ENCODE results near the gene ZDHHC1.

Gene ZDHHC1, protein sequence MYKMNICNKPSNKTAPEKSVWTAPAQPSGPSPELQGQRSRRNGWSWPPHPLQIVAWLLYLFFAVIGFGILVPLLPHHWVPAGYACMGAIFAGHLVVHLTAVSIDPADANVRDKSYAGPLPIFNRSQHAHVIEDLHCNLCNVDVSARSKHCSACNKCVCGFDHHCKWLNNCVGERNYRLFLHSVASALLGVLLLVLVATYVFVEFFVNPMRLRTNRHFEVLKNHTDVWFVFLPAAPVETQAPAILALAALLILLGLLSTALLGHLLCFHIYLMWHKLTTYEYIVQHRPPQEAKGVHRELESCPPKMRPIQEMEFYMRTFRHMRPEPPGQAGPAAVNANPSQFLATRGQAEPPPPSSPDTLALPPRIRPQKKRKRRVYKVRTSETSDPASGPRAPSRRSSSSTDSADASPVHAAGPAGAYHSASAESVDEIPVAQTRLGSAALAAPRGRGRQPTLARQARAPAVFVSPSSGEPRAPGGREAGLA

DNA sequence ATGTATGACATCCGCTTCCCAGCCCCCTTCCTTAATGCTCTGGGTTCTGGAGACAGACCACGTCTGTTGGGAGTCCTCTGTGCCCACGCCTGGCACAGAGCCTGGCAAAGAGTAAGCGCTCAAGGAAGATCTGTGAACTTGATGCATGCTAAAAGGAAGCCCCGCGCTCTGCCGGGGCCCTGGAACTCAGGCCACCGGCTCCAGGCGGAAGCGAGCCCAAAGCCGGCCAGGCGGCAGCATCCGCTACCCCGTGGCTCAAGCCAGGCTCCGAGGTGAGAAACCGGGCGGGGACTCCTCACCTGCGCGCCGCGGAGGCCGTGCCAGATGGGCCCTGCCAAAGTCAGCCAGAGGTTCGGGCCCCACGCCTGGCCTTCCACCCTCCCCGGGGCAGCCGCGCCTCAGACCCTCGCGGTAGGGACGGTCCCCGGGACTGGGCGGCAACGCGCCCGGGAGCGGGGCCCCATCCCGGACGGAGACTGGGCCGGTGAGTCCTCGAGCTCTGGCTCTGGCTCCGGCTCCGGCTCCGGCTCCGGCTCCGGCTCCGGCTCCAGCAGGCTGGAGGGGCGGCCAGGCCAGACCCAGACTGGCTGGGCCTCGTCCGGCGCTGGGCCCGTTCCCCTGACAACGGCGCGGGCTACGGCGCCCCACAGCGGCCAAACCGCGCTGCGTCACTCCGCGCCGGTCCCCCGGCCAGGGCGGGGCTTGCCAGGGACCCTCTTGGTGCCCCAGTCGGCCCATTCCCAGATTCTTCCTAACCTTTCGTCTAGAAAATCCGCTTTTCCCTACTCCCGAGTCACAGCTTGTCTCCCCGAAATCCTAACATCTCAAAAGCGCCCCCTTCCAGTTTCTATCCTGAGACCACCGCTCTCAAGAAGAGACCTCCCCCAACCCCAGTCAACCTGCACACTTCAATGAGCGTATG, at the start of gene ZDHHC1:
ZDHHC1 (minus strand) TSS at position 606 of the 922 bp plus-strand sequence. CDS start 8,702 bp downstream, outside the sequence.
- Histone ChIP-seq H3K4me1 (peaks cover 24% of the 10 kb centered on the region), H3K9me3 (ENCODE audit: control insufficient read depth, low read length) (no peaks in the 10 kb centered on the region), H3K27me3 (ENCODE audit: control insufficient read depth, insufficient read depth, low read length) (no peaks in the 10 kb centered on the region), H2AFZ (peak within 1 kb of the TSS; percentile 80), H3K79me2 (no peaks in the 10 kb centered on the region), H3K27ac (peak within 1 kb of the TSS; percentile 58), H3K9ac (peak within 1 kb of the TSS; percentile 40), H3K4me2 (ENCODE audit: low read length) (peak within 1 kb of the TSS; percentile 90), H3K4me3 (ENCODE audit: low read depth, low read length) (peak within 1 kb of the TSS; percentile 89), H3K36me3 (ENCODE audit: control insufficient read depth, insufficient read depth, low read length) (no peaks in the 10 kb centered on the region)
- TF ChIP-seq, protein P1, sequence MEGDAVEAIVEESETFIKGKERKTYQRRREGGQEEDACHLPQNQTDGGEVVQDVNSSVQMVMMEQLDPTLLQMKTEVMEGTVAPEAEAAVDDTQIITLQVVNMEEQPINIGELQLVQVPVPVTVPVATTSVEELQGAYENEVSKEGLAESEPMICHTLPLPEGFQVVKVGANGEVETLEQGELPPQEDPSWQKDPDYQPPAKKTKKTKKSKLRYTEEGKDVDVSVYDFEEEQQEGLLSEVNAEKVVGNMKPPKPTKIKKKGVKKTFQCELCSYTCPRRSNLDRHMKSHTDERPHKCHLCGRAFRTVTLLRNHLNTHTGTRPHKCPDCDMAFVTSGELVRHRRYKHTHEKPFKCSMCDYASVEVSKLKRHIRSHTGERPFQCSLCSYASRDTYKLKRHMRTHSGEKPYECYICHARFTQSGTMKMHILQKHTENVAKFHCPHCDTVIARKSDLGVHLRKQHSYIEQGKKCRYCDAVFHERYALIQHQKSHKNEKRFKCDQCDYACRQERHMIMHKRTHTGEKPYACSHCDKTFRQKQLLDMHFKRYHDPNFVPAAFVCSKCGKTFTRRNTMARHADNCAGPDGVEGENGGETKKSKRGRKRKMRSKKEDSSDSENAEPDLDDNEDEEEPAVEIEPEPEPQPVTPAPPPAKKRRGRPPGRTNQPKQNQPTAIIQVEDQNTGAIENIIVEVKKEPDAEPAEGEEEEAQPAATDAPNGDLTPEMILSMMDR (IDR thresholded peaks at IDR 0.05), result peak; percentile 61

DNA sequence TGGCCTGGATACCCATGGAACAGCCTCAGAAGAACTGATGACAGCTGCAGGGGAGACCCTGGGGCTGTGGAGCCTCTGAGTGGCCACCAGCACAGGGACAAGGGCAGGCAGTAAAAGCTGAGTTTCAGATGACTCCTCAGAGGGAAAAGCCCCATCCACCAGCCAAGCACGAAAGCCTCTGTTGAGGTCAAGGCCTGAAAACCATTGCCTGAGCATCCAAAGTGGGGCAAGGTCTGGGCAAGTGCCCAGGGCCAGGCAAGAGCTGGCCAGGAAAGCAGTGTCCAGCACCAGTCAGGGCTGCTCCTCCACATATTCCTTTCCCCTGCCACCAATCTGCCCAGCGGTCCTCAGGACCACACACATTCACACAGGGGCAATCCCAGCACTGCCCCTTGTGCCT, 48.3 kb upstream of the ZDHHC1 start:
- Histone ChIP-seq H3K4me3 (ENCODE audit: low read depth, low read length) (no peak overlapping the region), H3K36me3 (ENCODE audit: control insufficient read depth, insufficient read depth, low read length) (no peaks in the 10 kb centered on the region), H3K9ac (no peak overlapping the region)

DNA sequence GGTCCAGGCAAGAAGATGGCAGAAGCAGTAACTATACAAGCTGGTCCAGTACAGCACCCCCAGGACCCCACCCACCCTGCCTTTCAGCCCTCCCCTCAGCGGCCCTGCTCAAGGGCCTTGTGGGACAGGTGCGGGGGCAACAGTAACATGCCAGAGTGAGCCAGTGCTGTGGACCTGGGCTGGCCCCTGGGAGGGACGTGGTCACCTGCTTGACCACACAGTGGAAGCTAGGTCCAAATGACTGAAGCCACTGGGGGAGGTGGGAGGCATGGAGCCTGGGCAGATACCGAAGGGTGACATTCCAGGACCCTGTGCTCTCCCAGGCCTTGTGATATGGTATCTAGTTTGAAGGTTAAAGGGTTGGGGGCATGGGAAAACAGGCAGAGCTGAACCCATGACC, 47.4 kb upstream of the ZDHHC1 start:
- TF ChIP-seq, protein P1 (IDR thresholded peaks at IDR 0.05), result no peak
- Histone ChIP-seq H3K27ac (no peak overlapping the region), H3K27me3 (ENCODE audit: control insufficient read depth, insufficient read depth, low read length) (no peaks in the 10 kb centered on the region), H3K9ac (no peak overlapping the region), H3K9me3 (ENCODE audit: control insufficient read depth, low read length) (no peaks in the 10 kb centered on the region), H3K4me3 (ENCODE audit: low read depth, low read length) (no peak overlapping the region), H3K36me3 (ENCODE audit: control insufficient read depth, insufficient read depth, low read length) (no peaks in the 10 kb centered on the region), H3K4me1 (peaks cover 22% of the 10 kb centered on the region), H3K4me2 (ENCODE audit: low read length) (no peak overlapping the region), H2AFZ (no peak overlapping the region), H3K79me2 (peaks cover 83% of the 10 kb centered on the region)

More for the DNA sequence above, 48.3 kb upstream of the ZDHHC1 start:
- Histone ChIP-seq H3K27ac (no peak overlapping the region), H3K27me3 (ENCODE audit: control insufficient read depth, insufficient read depth, low read length) (no peaks in the 10 kb centered on the region), H2AFZ (no peak overlapping the region), H3K4me2 (ENCODE audit: low read length) (no peak overlapping the region), H3K4me1 (peaks cover 13% of the 10 kb centered on the region), H3K9me3 (ENCODE audit: control insufficient read depth, low read length) (no peaks in the 10 kb centered on the region), H3K79me2 (peaks cover 87% of the 10 kb centered on the region)
- TF ChIP-seq, protein P1 (IDR thresholded peaks at IDR 0.05), result no peak

DNA sequence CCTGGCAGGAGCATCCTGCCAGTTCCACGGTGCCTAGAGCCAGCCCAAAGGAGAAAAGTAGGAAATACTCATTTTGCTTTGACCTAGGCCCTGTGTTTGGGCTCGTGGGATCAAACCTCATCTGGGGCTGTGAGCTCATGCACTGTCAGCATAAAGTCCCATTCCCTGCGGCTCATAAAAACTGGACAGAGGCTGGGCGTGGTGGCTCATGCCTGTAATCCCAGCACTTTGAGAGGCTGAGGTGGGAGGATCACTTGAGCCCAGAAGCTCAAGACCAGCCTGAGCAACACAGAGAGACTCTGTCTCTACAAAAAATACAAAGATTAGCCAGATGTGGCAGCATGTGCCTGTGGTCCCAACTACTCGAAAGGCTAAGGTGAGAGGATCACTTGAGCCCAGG, 46.8 kb upstream of the ZDHHC1 start:
- Histone ChIP-seq H3K36me3 (ENCODE audit: control insufficient read depth, insufficient read depth, low read length) (no peaks in the 10 kb centered on the region), H3K27me3 (ENCODE audit: control insufficient read depth, insufficient read depth, low read length) (no peaks in the 10 kb centered on the region), H3K79me2 (peaks cover 80% of the 10 kb centered on the region), H3K9ac (no peak overlapping the region), H3K9me3 (ENCODE audit: control insufficient read depth, low read length) (no peaks in the 10 kb centered on the region), H3K4me3 (ENCODE audit: low read depth, low read length) (no peak overlapping the region), H3K27ac (no peak overlapping the region), H3K4me2 (ENCODE audit: low read length) (no peak overlapping the region), H2AFZ (no peak overlapping the region), H3K4me1 (peaks cover 28% of the 10 kb centered on the region)
- TF ChIP-seq, protein P1 (IDR thresholded peaks at IDR 0.05), result no peak

Measured in parathyroid adenoma (tissue), 2 donors.